HCT116 (cell line): Measurements from ENCODE around the gene NEDD4L. TPM values are rescaled to one million over a fixed set of nuclear protein-coding genes. Genes with fewer than 3 reads are reported as not detected.

Experiments used
- ATAC-seq: fragments of 200-7000 bp; cut with Tn5 transposase; 2 replicates; pipeline ENCODE4 v1.9.1; 2020; ENCODE audit warnings: mild to moderate bottlenecking, moderate library complexity
- BruUV-seq: library from RNA; stranded (reverse); fragments of 400-500 nt; replicated peaks from 2 replicates; lab custom pipeline; 2021; lab: Mats Ljungman, UMichigan
- CTCF ChIA-PET: fragments of 300-600 bp; sonication (Branson Sonifier 250); formaldehyde crosslinking; loops from one replicate; lab custom pipeline; 2021; ENCODE audit warnings: antibody characterized with exemption; lab: Charles Lee
- POLR2A ChIA-PET: fragments of 300-600, 350-600 bp; sonication (Branson Sonifier 250); formaldehyde crosslinking; loops from one replicate; lab custom pipeline; 2021; ENCODE audit warnings: antibody characterized with exemption; lab: Charles Lee
- RAD21 ChIA-PET, 2 experiments: fragments of 300-600 bp; sonication (Branson Sonifier 250); formaldehyde crosslinking; loops; one replicate each; lab custom pipeline; 2023; ENCODE audit warnings: low total read pairs in 2 of 2; ENCODE audit not compliant: uncharacterized antibody in 2 of 2, unreplicated experiment in 2 of 2, low non-redundant PET in 1 of 2; lab: Charles Lee
- DNase-seq: peaks from one replicate; pipeline ENCODE4 v3.0.0-alpha.2; 2010; ENCODE audit warnings: low read depth, low spot score
- H2AFZ ChIP-seq: fragments of 200-600 bp; shearing (Covaris generic), sonication (generic); 2 replicates; pipeline ENCODE4 v1.6.1; 2017; ENCODE audit warnings: low read depth, mixed run types, mixed read lengths, antibody characterized with exemption, low read length; ENCODE audit not compliant: poor library complexity, severe bottlenecking
- H3K27ac ChIP-seq: 2 replicates; pipeline ENCODE4 v1.5.1; 2012; ENCODE audit warnings: low read depth, low read length
- H3K27me3 ChIP-seq: fragments of 200-600 bp; sonication (generic); 2 replicates; pipeline ENCODE4 v1.6.1; 2016; ENCODE audit warnings: mixed run types, low read length, mixed read lengths; ENCODE audit not compliant: insufficient read depth
- H3K36me3 ChIP-seq, 2 experiments: fragments of 200-500 bp in 1 of 2; fragments of 200-600 bp in 1 of 2; sonication (Bioruptor generic) in 1 of 2; sonication (generic) in 1 of 2; 2 replicates each; pipeline versions ENCODE4 v1.5.1 to v1.6.1; 2014 to 2016; ENCODE audit warnings: low read length in 2 of 2, inconsistent platforms in 1 of 2, mixed read lengths in 1 of 2, mixed run types in 1 of 2; ENCODE audit not compliant: insufficient read depth in 2 of 2, control insufficient read depth in 1 of 2
- H3K4me1 ChIP-seq, 2 experiments: fragments of 200-600 bp in 1 of 2; sonication (generic) in 1 of 2; 2 replicates each; pipeline versions ENCODE4 v1.5.1 to v1.6.1; 2012 to 2017; ENCODE audit warnings: low read length in 2 of 2, inconsistent platforms in 1 of 2, mild to moderate bottlenecking in 1 of 2, mixed read lengths in 1 of 2, mixed run types in 1 of 2, moderate library complexity in 1 of 2; ENCODE audit not compliant: insufficient read depth in 2 of 2, control insufficient read depth in 1 of 2
- H3K4me2 ChIP-seq: fragments of 200-600 bp; sonication (generic); 2 replicates; pipeline ENCODE4 v1.6.1; 2017; ENCODE audit warnings: mixed run types, low read length, mixed read lengths
- H3K4me3 ChIP-seq, 2 experiments: fragments of 200-600 bp in 1 of 2; sonication (generic) in 1 of 2; replicated peaks in 1 of 2; 2 replicates each; pipeline ENCODE4 v1.5.1; 2011 to 2016; ENCODE audit warnings: low read length in 2 of 2, control low read depth in 1 of 2, low read depth in 1 of 2, mild to moderate bottlenecking in 1 of 2, mixed read lengths in 1 of 2, mixed run types in 1 of 2
- H3K79me2 ChIP-seq: fragments of 200-600 bp; sonication (generic); 2 replicates; pipeline ENCODE4 v1.6.1; 2017; ENCODE audit warnings: mild to moderate bottlenecking, mixed run types, low read length, moderate library complexity, mixed read lengths; ENCODE audit not compliant: insufficient read depth
- H3K9ac ChIP-seq: fragments of 200-600 bp; sonication (generic); 2 replicates; pipeline ENCODE4 v1.6.1; 2016; ENCODE audit warnings: low read length, mixed read lengths
- H3K9me2 ChIP-seq: fragments of 200-600 bp; sonication (generic), shearing (Covaris generic); 2 replicates; pipeline ENCODE4 v1.6.1; 2017; ENCODE audit warnings: mixed run types, mild to moderate bottlenecking, moderate library complexity; ENCODE audit not compliant: insufficient read depth
- H3K9me3 ChIP-seq, 2 experiments: fragments of 200-500 bp in 1 of 2; fragments of 200-600 bp in 1 of 2; sonication (Bioruptor generic) in 1 of 2; sonication (generic) in 1 of 2; 2 replicates each; pipeline ENCODE4 v1.6.1; 2014 to 2017; ENCODE audit warnings: low read length in 2 of 2, mixed read lengths in 2 of 2, inconsistent platforms in 1 of 2, low read depth in 1 of 2, mild to moderate bottlenecking in 1 of 2, mixed run types in 1 of 2, moderate library complexity in 1 of 2; ENCODE audit not compliant: control insufficient read depth in 1 of 2, insufficient read depth in 1 of 2
- H4K20me1 ChIP-seq: fragments of 200-600 bp; sonication (generic), shearing (Covaris generic); 2 replicates; pipeline ENCODE4 v1.6.1; 2017; ENCODE audit warnings: mixed run types, mild to moderate bottlenecking, moderate library complexity; ENCODE audit not compliant: insufficient read depth
- CBX3 ChIP-seq: IDR thresholded peaks from 2 replicates; pipeline ENCODE4 v1.6.1; 2012; ENCODE audit warnings: low read depth
- CEBPB ChIP-seq: IDR thresholded peaks from 2 replicates; pipeline ENCODE4 v1.6.1; 2012; ENCODE audit warnings: low read depth
- EGR1 ChIP-seq: IDR thresholded peaks from 2 replicates; pipeline ENCODE4 v1.6.1; 2012; ENCODE audit warnings: low read depth
- EZH2 ChIP-seq: fragments of 200-600 bp; sonication (generic); IDR thresholded peaks from 2 replicates; pipeline ENCODE4 v1.6.1; 2017; ENCODE audit warnings: antibody characterized with exemption, mixed run types
- EZH2phosphoT487 ChIP-seq: fragments of 200-600 bp; IDR thresholded peaks from 2 replicates; pipeline ENCODE4 v1.6.1; 2018; ENCODE audit warnings: antibody characterized with exemption, borderline replicate concordance
- FOSL1 ChIP-seq: IDR thresholded peaks from 2 replicates; pipeline ENCODE4 v1.6.1; 2012; ENCODE audit warnings: low read depth
- JUND ChIP-seq: IDR thresholded peaks from 2 replicates; pipeline ENCODE4 v1.6.1; 2012
- POLR2A ChIP-seq: IDR thresholded peaks from 2 replicates; pipeline ENCODE4 v1.7.0; 2011; ENCODE audit warnings: borderline replicate concordance; ENCODE audit not compliant: insufficient read depth, insufficient read length; ENCODE audit errors: extremely low read depth
- POLR2AphosphoS5 ChIP-seq: IDR thresholded peaks from 2 replicates; pipeline ENCODE4 v1.6.1; 2011; ENCODE audit warnings: mild to moderate bottlenecking, low read depth, low read length, moderate library complexity
- SIN3A ChIP-seq: IDR thresholded peaks from 2 replicates; pipeline ENCODE4 v1.6.1; 2012; ENCODE audit warnings: low read depth
- SP1 ChIP-seq: IDR thresholded peaks from 2 replicates; pipeline ENCODE4 v1.6.1; 2012; ENCODE audit warnings: low read depth
- TCF7L2 ChIP-seq: IDR thresholded peaks from 2 replicates; pipeline ENCODE4 v1.7.0; 2011; ENCODE audit warnings: borderline replicate concordance, inconsistent platforms; ENCODE audit not compliant: insufficient read depth, insufficient read length; ENCODE audit errors: extremely low read depth
- YY1 ChIP-seq: IDR thresholded peaks from 2 replicates; pipeline ENCODE4 v1.6.1; 2011; ENCODE audit warnings: low read length, low read depth, moderate library complexity, mild to moderate bottlenecking; ENCODE audit not compliant: insufficient replicate concordance; ENCODE audit errors: extremely low read depth
- ZFX ChIP-seq: fragments of 450-650 bp; IDR thresholded peaks from 2 replicates; pipeline ENCODE4 v1.6.1; 2017
- ZNF274 ChIP-seq: fragments of 200-500 bp; sonication (Bioruptor generic); IDR thresholded peaks from 2 replicates; pipeline ENCODE4 v1.6.1; 2014; ENCODE audit warnings: mild to moderate bottlenecking, low read depth, low read length, inconsistent platforms
- intact Hi-C: fragments of 100-400 bp; cut with micrococcal nuclease; formaldehyde crosslinking; loops from 2 replicates; pipeline ENCODE4 v1.10.0; 2022
- total RNA-seq: library from RNA; stranded (reverse); gene quantifications from one replicate; pipeline ENCODE4 v1.2.1, GENCODE V29; 2021; ENCODE audit not compliant: unreplicated experiment
- TF ChIP-seq, protein P1 (sequence below): IDR thresholded peaks from 2 replicates; pipeline ENCODE4 v1.6.1; 2011; ENCODE audit warnings: mild to moderate bottlenecking, low read length, moderate library complexity; ENCODE audit not compliant: insufficient replicate concordance; ENCODE audit errors: extremely low read depth
- TF ChIP-seq, protein P2 (sequence below): IDR thresholded peaks from 2 replicates; pipeline ENCODE4 v1.6.1; 2012; ENCODE audit warnings: low read depth
- TF ChIP-seq, protein P3 (sequence below), 3 experiments: fragments of 200-600 bp in 1 of 3; sonication (generic) in 1 of 3; IDR thresholded peaks in 2 of 3; conservative IDR thresholded peaks in 1 of 3; 2 replicates each; pipeline ENCODE4 v1.5.1; 2012 to 2017; ENCODE audit warnings: low read depth in 2 of 3, low read length in 2 of 3, antibody characterized with exemption in 1 of 3, borderline replicate concordance in 1 of 3, control low read depth in 1 of 3, mild to moderate bottlenecking in 1 of 3, mixed read lengths in 1 of 3, mixed run types in 1 of 3, moderate library complexity in 1 of 3; ENCODE audit not compliant: insufficient read depth in 1 of 3
- TF ChIP-seq, protein P4 (sequence below): IDR thresholded peaks from 2 replicates; pipeline ENCODE4 v1.6.1; 2012

NEDD4L gene
- total RNA-seq, 1 experiment from 2014 or later, result 41.5 TPM

DNA sequence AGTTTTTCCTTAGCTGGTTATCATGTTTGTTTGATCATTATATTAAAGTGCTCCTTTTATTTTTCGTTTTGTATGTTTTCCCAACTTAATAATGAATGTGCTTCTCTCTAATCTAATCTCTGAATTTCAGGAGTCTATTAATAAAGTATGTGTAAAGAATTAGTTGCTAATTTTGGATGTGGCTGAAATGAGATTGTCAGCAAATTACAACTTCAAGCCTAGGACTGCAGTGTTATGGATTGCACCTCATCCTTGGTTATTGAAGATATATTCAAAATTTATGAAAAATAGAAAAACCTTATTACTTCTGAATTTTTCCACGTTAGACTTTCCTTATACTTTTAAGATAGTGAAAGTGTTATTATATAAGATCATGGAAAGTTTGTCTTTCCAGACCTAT, 227.7 kb downstream of the NEDD4L start:
- TF ChIP-seq CEBPB, result no peak
- TF ChIP-seq JUND, result no peak
- no peak for TF ChIP-seq FOSL1
- no peak for TF ChIP-seq SP1
- TF ChIP-seq POLR2AphosphoS5, result no peak
- TF ChIP-seq POLR2A, result no peak
- TF ChIP-seq EZH2, result no peak
- TF ChIP-seq, protein P1, sequence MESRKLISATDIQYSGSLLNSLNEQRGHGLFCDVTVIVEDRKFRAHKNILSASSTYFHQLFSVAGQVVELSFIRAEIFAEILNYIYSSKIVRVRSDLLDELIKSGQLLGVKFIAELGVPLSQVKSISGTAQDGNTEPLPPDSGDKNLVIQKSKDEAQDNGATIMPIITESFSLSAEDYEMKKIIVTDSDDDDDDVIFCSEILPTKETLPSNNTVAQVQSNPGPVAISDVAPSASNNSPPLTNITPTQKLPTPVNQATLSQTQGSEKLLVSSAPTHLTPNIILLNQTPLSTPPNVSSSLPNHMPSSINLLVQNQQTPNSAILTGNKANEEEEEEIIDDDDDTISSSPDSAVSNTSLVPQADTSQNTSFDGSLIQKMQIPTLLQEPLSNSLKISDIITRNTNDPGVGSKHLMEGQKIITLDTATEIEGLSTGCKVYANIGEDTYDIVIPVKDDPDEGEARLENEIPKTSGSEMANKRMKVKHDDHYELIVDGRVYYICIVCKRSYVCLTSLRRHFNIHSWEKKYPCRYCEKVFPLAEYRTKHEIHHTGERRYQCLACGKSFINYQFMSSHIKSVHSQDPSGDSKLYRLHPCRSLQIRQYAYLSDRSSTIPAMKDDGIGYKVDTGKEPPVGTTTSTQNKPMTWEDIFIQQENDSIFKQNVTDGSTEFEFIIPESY, result no peak
- TF ChIP-seq ZFX, result no peak
- no peak for TF ChIP-seq SIN3A
- no peak for TF ChIP-seq ZNF274
- TF ChIP-seq, protein P2, sequence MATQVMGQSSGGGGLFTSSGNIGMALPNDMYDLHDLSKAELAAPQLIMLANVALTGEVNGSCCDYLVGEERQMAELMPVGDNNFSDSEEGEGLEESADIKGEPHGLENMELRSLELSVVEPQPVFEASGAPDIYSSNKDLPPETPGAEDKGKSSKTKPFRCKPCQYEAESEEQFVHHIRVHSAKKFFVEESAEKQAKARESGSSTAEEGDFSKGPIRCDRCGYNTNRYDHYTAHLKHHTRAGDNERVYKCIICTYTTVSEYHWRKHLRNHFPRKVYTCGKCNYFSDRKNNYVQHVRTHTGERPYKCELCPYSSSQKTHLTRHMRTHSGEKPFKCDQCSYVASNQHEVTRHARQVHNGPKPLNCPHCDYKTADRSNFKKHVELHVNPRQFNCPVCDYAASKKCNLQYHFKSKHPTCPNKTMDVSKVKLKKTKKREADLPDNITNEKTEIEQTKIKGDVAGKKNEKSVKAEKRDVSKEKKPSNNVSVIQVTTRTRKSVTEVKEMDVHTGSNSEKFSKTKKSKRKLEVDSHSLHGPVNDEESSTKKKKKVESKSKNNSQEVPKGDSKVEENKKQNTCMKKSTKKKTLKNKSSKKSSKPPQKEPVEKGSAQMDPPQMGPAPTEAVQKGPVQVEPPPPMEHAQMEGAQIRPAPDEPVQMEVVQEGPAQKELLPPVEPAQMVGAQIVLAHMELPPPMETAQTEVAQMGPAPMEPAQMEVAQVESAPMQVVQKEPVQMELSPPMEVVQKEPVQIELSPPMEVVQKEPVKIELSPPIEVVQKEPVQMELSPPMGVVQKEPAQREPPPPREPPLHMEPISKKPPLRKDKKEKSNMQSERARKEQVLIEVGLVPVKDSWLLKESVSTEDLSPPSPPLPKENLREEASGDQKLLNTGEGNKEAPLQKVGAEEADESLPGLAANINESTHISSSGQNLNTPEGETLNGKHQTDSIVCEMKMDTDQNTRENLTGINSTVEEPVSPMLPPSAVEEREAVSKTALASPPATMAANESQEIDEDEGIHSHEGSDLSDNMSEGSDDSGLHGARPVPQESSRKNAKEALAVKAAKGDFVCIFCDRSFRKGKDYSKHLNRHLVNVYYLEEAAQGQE, result no peak
- TF ChIP-seq CBX3, result no peak
- TF ChIP-seq, protein P3, sequence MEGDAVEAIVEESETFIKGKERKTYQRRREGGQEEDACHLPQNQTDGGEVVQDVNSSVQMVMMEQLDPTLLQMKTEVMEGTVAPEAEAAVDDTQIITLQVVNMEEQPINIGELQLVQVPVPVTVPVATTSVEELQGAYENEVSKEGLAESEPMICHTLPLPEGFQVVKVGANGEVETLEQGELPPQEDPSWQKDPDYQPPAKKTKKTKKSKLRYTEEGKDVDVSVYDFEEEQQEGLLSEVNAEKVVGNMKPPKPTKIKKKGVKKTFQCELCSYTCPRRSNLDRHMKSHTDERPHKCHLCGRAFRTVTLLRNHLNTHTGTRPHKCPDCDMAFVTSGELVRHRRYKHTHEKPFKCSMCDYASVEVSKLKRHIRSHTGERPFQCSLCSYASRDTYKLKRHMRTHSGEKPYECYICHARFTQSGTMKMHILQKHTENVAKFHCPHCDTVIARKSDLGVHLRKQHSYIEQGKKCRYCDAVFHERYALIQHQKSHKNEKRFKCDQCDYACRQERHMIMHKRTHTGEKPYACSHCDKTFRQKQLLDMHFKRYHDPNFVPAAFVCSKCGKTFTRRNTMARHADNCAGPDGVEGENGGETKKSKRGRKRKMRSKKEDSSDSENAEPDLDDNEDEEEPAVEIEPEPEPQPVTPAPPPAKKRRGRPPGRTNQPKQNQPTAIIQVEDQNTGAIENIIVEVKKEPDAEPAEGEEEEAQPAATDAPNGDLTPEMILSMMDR (IDR thresholded peaks at IDR 0.05 in 2 of 3, conservative IDR thresholded peaks at IDR 0.05 in 1 of 3; ENCODE audit: borderline replicate concordance in 1 of 3, insufficient read depth in 1 of 3, low read depth in 2 of 3, low read length in 2 of 3), result no peak
- TF ChIP-seq, protein P4, sequence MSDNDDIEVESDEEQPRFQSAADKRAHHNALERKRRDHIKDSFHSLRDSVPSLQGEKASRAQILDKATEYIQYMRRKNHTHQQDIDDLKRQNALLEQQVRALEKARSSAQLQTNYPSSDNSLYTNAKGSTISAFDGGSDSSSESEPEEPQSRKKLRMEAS, result no peak
- no peak for TF ChIP-seq TCF7L2
- TF ChIP-seq EZH2phosphoT487, result no peak
- no peak for TF ChIP-seq EGR1
- no peak for TF ChIP-seq YY1
- peak overlapping the region; percentile 1; the same call in 1 of the 2 replicates for H3K4me2 ChIP-seq

More for the DNA sequence above, 227.7 kb downstream of the NEDD4L start:
- no peaks in the 10 kb centered on the region for H3K9me2 ChIP-seq
- ATAC-seq (no peak), DNase-seq (no peak)
- intact Hi-C loops, result no loop called here
- CTCF ChIA-PET, result no interaction called here
- H2AFZ ChIP-seq, result no peak overlapping the region
- H3K4me3 ChIP-seq, result no peak overlapping the region
- POLR2A ChIA-PET, result no interaction called here
- H3K36me3 ChIP-seq, result no peaks in the 10 kb centered on the region
- BruUV-seq, result no TSS peak
- H3K9ac ChIP-seq, result no peak overlapping the region
- no peaks in the 10 kb centered on the region for H3K79me2 ChIP-seq
- no peak overlapping the region for H3K27ac ChIP-seq
- peaks cover 50 to 55% of the 10 kb centered on the region in 2 experiments for H3K4me1 ChIP-seq
- no peaks in the 10 kb centered on the region for H3K9me3 ChIP-seq
- RAD21 ChIA-PET, result no interaction called here
- H3K27me3 ChIP-seq, result no peaks in the 10 kb centered on the region
- H4K20me1 ChIP-seq, result no peaks in the 10 kb centered on the region
